IPS DF 6.9 (cell line): ENCODE data around the gene SMAGP.
"Not testable (repeated sequence)": the region's sequence is repeated elsewhere in the genome, so short reads cannot be mapped to it uniquely, and the experiment has no call there.

Experiments used
- DNase-seq: peaks from one replicate; pipeline ENCODE4 v3.0.0-alpha.2; 2013; ENCODE audit warnings: low read depth, low spot score
- H3K27ac ChIP-seq: one replicate; pipeline ENCODE4 v1.5.1; 2013; ENCODE audit warnings: low read length, control low read depth
- H3K27me3 ChIP-seq: 2 replicates; pipeline ENCODE4 v1.6.1; 2013; ENCODE audit warnings: mild to moderate bottlenecking, low read length; ENCODE audit not compliant: control insufficient read depth, insufficient read depth
- H3K36me3 ChIP-seq: 2 replicates; pipeline ENCODE4 v1.6.1; 2013; ENCODE audit warnings: low read length; ENCODE audit not compliant: control insufficient read depth, insufficient read depth
- H3K4me1 ChIP-seq: 2 replicates; pipeline ENCODE4 v1.6.1; 2013; ENCODE audit warnings: low read length; ENCODE audit not compliant: control insufficient read depth, insufficient read depth
- H3K4me3 ChIP-seq: 2 replicates; pipeline ENCODE4 v1.5.1; 2013; ENCODE audit warnings: mild to moderate bottlenecking, low read length
- H3K9me3 ChIP-seq: 2 replicates; pipeline ENCODE4 v1.6.1; 2013; ENCODE audit warnings: low read length, inconsistent platforms; ENCODE audit not compliant: control insufficient read depth, insufficient read depth
- WGBS: extraction: QIAGEN DNeasy Blood & Tissue Kit; methylation state at CpG from one replicate; pipeline ENCODE4 v1.1.7; 2013; ENCODE audit warnings: mixed read lengths, missing lambda C conversion rate; ENCODE audit not compliant: insufficient read length, insufficient coverage; 5-methylcytosine and 5-hydroxymethylcytosine counted together

Gene SMAGP

GRCh38 chr12:51242120-51242519 lies 28.1 kb downstream of the SMAGP start:
- H3K27me3 ChIP-seq = no peaks in the 10 kb centered on the region
- H3K27ac ChIP-seq = no peak overlapping the region
- no CpG with 5 or more reads among the region's 7 CpGs for WGBS
- no peak overlapping the region for H3K4me3 ChIP-seq
- H3K4me1 ChIP-seq = peaks cover 3% of the 10 kb centered on the region; the same call in 1 of the 2 replicates
- no peak for DNase-seq
- peaks cover 18% of the 10 kb centered on the region for H3K36me3 ChIP-seq
- no peaks in the 10 kb centered on the region for H3K9me3 ChIP-seq

- no peak overlapping the region for H3K4me3 ChIP-seq
- no peak overlapping the region for H3K27ac ChIP-seq
- DNase-seq = no peak
- H3K36me3 ChIP-seq = peaks cover 18% of the 10 kb centered on the region
- WGBS = no CpG with 5 or more reads among the region's 2 CpGs
- no peaks in the 10 kb centered on the region; the same call in 1 of the 2 replicates for H3K4me1 ChIP-seq
- no peaks in the 10 kb centered on the region for H3K9me3 ChIP-seq
- no peaks in the 10 kb centered on the region for H3K27me3 ChIP-seq
Observed at GRCh38 chr12:51240971-51241370, 29.2 kb downstream of the SMAGP start.

GRCh38 chr12:51238510-51239334 lies 31.5 kb downstream of the SMAGP start, which contains the start of gene DAZAP2:
Gene DAZAP2, plus strand, starts transcription at chr12:51238826. Its CDS starts 82 bp downstream, at chr12:51238908.
- peak; percentile 94 for DNase-seq
- H3K27ac ChIP-seq = no peak within 1 kb of the TSS
- H3K4me3 ChIP-seq = peak within 1 kb of the TSS; percentile 98
- WGBS = no CpG with 5 or more reads among the region's 70 CpGs
- H3K9me3 ChIP-seq = no peaks in the 10 kb centered on the region
- no peaks in the 10 kb centered on the region for H3K27me3 ChIP-seq
- H3K4me1 ChIP-seq = no peaks in the 10 kb centered on the region
- H3K36me3 ChIP-seq = peaks cover 18% of the 10 kb centered on the region

- H3K27ac ChIP-seq = no peak overlapping the region
- no peak for DNase-seq
- WGBS = no CpG with 5 or more reads among the region's 10 CpGs
- H3K36me3 ChIP-seq = peaks cover 16% of the 10 kb centered on the region
- no peaks in the 10 kb centered on the region for H3K27me3 ChIP-seq
- no peaks in the 10 kb centered on the region for H3K4me1 ChIP-seq
- peak overlapping the region; percentile 98; the same call in 1 of the 2 replicates for H3K4me3 ChIP-seq
- no peaks in the 10 kb centered on the region for H3K9me3 ChIP-seq
Observed at GRCh38 chr12:51238037-51238509, 32.1 kb downstream of the SMAGP start.

- no peak for DNase-seq
- Histone ChIP-seq H3K27me3 (no peaks in the 10 kb centered on the region), H3K36me3 (no peaks in the 10 kb centered on the region), H3K4me3 (no peak overlapping the region), H3K27ac (no peak overlapping the region), H3K9me3 (no peaks in the 10 kb centered on the region), H3K4me1 (no peaks in the 10 kb centered on the region)
- no CpG with 5 or more reads among the region's 5 CpGs for WGBS
Observed at GRCh38 chr12:51234530-51234929, 35.7 kb downstream of the SMAGP start.

- no peaks in the 10 kb centered on the region for H3K9me3 ChIP-seq
- H3K4me1 ChIP-seq = no peaks in the 10 kb centered on the region
- H3K4me3 ChIP-seq = no peak overlapping the region
- no peaks in the 10 kb centered on the region for H3K36me3 ChIP-seq
- H3K27ac ChIP-seq = no peak overlapping the region
- no peaks in the 10 kb centered on the region for H3K27me3 ChIP-seq
- no peak for DNase-seq
Observed at GRCh38 chr12:51232642-51233041, 37.6 kb downstream of the SMAGP start.

- no peaks in the 10 kb centered on the region for H3K4me1 ChIP-seq
- DNase-seq = no peak
- H3K9me3 ChIP-seq = no peaks in the 10 kb centered on the region
- no CpG with 5 or more reads among the region's 7 CpGs for WGBS
- no peak overlapping the region for H3K4me3 ChIP-seq
- no peaks in the 10 kb centered on the region for H3K36me3 ChIP-seq
- H3K27me3 ChIP-seq = no peaks in the 10 kb centered on the region
- H3K27ac ChIP-seq = no peak overlapping the region
Observed at GRCh38 chr12:51229116-51229809, 41.0 kb downstream of the SMAGP start.

GRCh38 chr12:51227962-51228361 lies 42.3 kb downstream of the SMAGP start:
- no peak for DNase-seq
- H3K36me3 ChIP-seq = no peaks in the 10 kb centered on the region
- no CpG with 5 or more reads among the region's 1 CpG for WGBS
- H3K4me1 ChIP-seq = no peaks in the 10 kb centered on the region
- no peak overlapping the region for H3K4me3 ChIP-seq
- H3K27ac ChIP-seq = no peak overlapping the region
- H3K9me3 ChIP-seq = no peaks in the 10 kb centered on the region
- H3K27me3 ChIP-seq = no peaks in the 10 kb centered on the region

- WGBS = no CpG with 5 or more reads among the region's 5 CpGs
- H3K4me3 ChIP-seq, H3K27me3 ChIP-seq, H3K4me1 ChIP-seq, DNase-seq, H3K36me3 ChIP-seq, H3K27ac ChIP-seq, H3K9me3 ChIP-seq: not testable (repeated sequence)
Observed at GRCh38 chr12:51227112-51227511, 43.1 kb downstream of the SMAGP start.

GRCh38 chr12:51225771-51226170 lies 44.4 kb downstream of the SMAGP start:
- no peak overlapping the region for H3K27ac ChIP-seq
- WGBS = no CpG with 5 or more reads among the region's 2 CpGs
- H3K4me3 ChIP-seq = no peak overlapping the region
- H3K4me1 ChIP-seq = no peaks in the 10 kb centered on the region
- H3K36me3 ChIP-seq = no peaks in the 10 kb centered on the region
- no peak for DNase-seq
- no peaks in the 10 kb centered on the region for H3K27me3 ChIP-seq
- no peaks in the 10 kb centered on the region for H3K9me3 ChIP-seq
